HG03457 (cell line): ENCODE measurements around the gene BFSP1.

Experiments used
- ATAC-seq: cut with Tn5 transposase; IDR thresholded peaks from one replicate; pipeline ENCODE4 v1.9.1; 2021; ENCODE audit warnings: moderate number of reproducible peaks; ENCODE audit not compliant: unreplicated experiment

BFSP1 gene

GRCh38 chr20:17469246-17470030 lies 61.7 kb downstream of the BFSP1 start:
- no peak for ATAC-seq

GRCh38 chr20:17468073-17468840 lies 62.9 kb downstream of the BFSP1 start:
- ATAC-seq, result no peak

GRCh38 chr20:17467120-17467655 lies 64.0 kb downstream of the BFSP1 start:
- no peak for ATAC-seq

GRCh38 chr20:17466641-17467040 lies 64.5 kb downstream of the BFSP1 start:
- no peak for ATAC-seq

- no peak for ATAC-seq
These were observed 65.9 kb downstream of the BFSP1 start for GRCh38 chr20:17465236-17465635.

- ATAC-seq, result no peak
These were observed 67.5 kb downstream of the BFSP1 start for GRCh38 chr20:17463711-17464110.

- ATAC-seq, result no peak
These were observed 69.2 kb downstream of the BFSP1 start for GRCh38 chr20:17461941-17462340.

GRCh38 chr20:17460119-17460518 lies 71.1 kb downstream of the BFSP1 start:
- ATAC-seq, result no peak

- no peak for ATAC-seq
These were observed 73.5 kb downstream of the BFSP1 start for GRCh38 chr20:17457588-17458190.

- no peak for ATAC-seq
These were observed 74.1 kb downstream of the BFSP1 start for GRCh38 chr20:17457079-17457478.

GRCh38 chr20:17456279-17456678 lies 74.9 kb downstream of the BFSP1 start:
- no peak for ATAC-seq

- ATAC-seq, result no peak
These were observed 77.6 kb downstream of the BFSP1 start for GRCh38 chr20:17453592-17453991.

GRCh38 chr20:17452441-17452840 lies 78.7 kb downstream of the BFSP1 start:
- ATAC-seq, result no peak

GRCh38 chr20:17449031-17449430 lies 82.1 kb downstream of the BFSP1 start:
- no peak for ATAC-seq

GRCh38 chr20:17448071-17448470 lies 83.1 kb downstream of the BFSP1 start:
- no peak for ATAC-seq

- no peak for ATAC-seq
These were observed 85.0 kb downstream of the BFSP1 start for GRCh38 chr20:17446171-17446570.

GRCh38 chr20:17445543-17445942 lies 85.6 kb downstream of the BFSP1 start:
- ATAC-seq, result no peak

GRCh38 chr20:17444091-17444490 lies 87.1 kb downstream of the BFSP1 start:
- no peak for ATAC-seq
